Umbilical cord (tissue), 1 donor: ENCODE measurements around the gene SCIN. TPM values are rescaled to one million over a fixed set of nuclear protein-coding genes. Genes with fewer than 3 reads are reported as not detected.

Experiments
- total RNA-seq: library from RNA; depleted of rRNA; stranded (reverse); fragments of >200 nt; gene quantifications from one replicate; pipeline ENCODE4 v1.2.3, GENCODE V29; 2014; ENCODE audit warnings: low replicate concordance; ENCODE audit not compliant: insufficient read depth

The SCIN gene
- total RNA-seq, 1 donor from 2014 or later = 3.6 TPM

Other genes with a start within 250 kb of the SCIN start
- gene VWDE, start 166.9 kb upstream of the SCIN start, total RNA-seq = 13.0 TPM
- 61.6 TPM for gene ARL4A, start 116.9 kb downstream of the SCIN start, total RNA-seq